H1 (cell line): Measurements from ENCODE around the gene PTF1A. TPM values are rescaled to one million over a fixed set of nuclear protein-coding genes. Genes with fewer than 3 reads are reported as not detected.

ENCODE experiments used
- CTCF ChIA-PET: fragments of 300-600 bp; sonication (Branson Sonifier 250); formaldehyde crosslinking; loops from one replicate; lab custom pipeline; 2021; ENCODE audit not compliant: partially characterized antibody; lab: Charles Lee
- POLR2A ChIA-PET: fragments of 300-600 bp; sonication (Branson Sonifier 250); formaldehyde crosslinking; loops from one replicate; lab custom pipeline; 2021; ENCODE audit warnings: inconsistent platforms; ENCODE audit not compliant: partially characterized antibody; lab: Charles Lee
- DNase-seq, 2 experiments: peaks; one replicate each; pipeline versions ENCODE4 v3.0.0 to v3.0.0-alpha.2; 2010 to 2022; ENCODE audit warnings: low spot score in 2 of 2, low read depth in 1 of 2, mixed read lengths in 1 of 2
- FAIRE-seq: peaks from 2 replicates; lab custom pipeline; 2011; peaks lifted over from hg19 to GRCh38; lab: Jason Lieb, UNC
- H2AFZ ChIP-seq: 2 replicates; pipeline ENCODE4 v1.8.1; 2012; ENCODE audit warnings: low read length, inconsistent platforms
- H2AK5ac ChIP-seq: 2 replicates; pipeline ENCODE4 v1.6.1; 2013; ENCODE audit warnings: low read depth, low read length
- H2BK120ac ChIP-seq: replicated peaks from 2 replicates; pipeline ENCODE3; 2013; ENCODE audit warnings: low read depth, low read length, inconsistent platforms
- H2BK12ac ChIP-seq: 2 replicates; pipeline ENCODE4 v1.6.1; 2013; ENCODE audit warnings: low read depth, low read length
- H2BK15ac ChIP-seq: 2 replicates; pipeline ENCODE4 v1.6.1; 2013; ENCODE audit warnings: low read length
- H2BK20ac ChIP-seq: 2 replicates; pipeline ENCODE4 v1.6.1; 2013; ENCODE audit warnings: low read length
- H2BK5ac ChIP-seq: 2 replicates; pipeline ENCODE4 v1.6.1; 2013; ENCODE audit warnings: low read depth, low read length
- H3K14ac ChIP-seq: 2 replicates; pipeline ENCODE4 v1.6.1; 2013; ENCODE audit warnings: inconsistent platforms; ENCODE audit not compliant: insufficient read length
- H3K18ac ChIP-seq: 2 replicates; pipeline ENCODE4 v1.6.1; 2013; ENCODE audit warnings: low read length; ENCODE audit errors: extremely low read depth
- H3K23ac ChIP-seq: 2 replicates; pipeline ENCODE4 v1.6.1; 2013; ENCODE audit warnings: inconsistent platforms; ENCODE audit not compliant: insufficient read length
- H3K23me2 ChIP-seq: 2 replicates; pipeline ENCODE4 v1.6.1; 2013; ENCODE audit warnings: low read depth, low read length
- H3K27ac ChIP-seq: 2 replicates; pipeline ENCODE4 v1.6.1; 2011; ENCODE audit warnings: low read depth, low read length, inconsistent platforms
- H3K27me3 ChIP-seq, 4 experiments: replicated peaks in 1 of 4; 1 replicate in 1 of 4; 2 replicates in 3 of 4; pipeline versions ENCODE4 v1.6.1 to v1.8.1; 2011 to 2013; ENCODE audit warnings: low read length in 3 of 4, mild to moderate bottlenecking in 3 of 4, inconsistent platforms in 2 of 4, mixed read lengths in 2 of 4, moderate library complexity in 1 of 4; ENCODE audit not compliant: control insufficient read depth in 3 of 4, insufficient read depth in 3 of 4; ENCODE audit errors: extremely low read depth in 1 of 4
- H3K36me3 ChIP-seq, 4 experiments: 2 replicates each; pipeline versions ENCODE4 v1.6.1 to v1.8.1; 2011 to 2013; ENCODE audit warnings: mild to moderate bottlenecking in 4 of 4, low read length in 3 of 4, moderate library complexity in 2 of 4, control low read depth in 1 of 4, inconsistent platforms in 1 of 4; ENCODE audit not compliant: insufficient read depth in 4 of 4, control insufficient read depth in 2 of 4
- H3K4ac ChIP-seq: replicated peaks from 2 replicates; pipeline ENCODE3; 2013; ENCODE audit warnings: low read length, low read depth, mixed read lengths, inconsistent platforms; ENCODE audit not compliant: insufficient read length
- H3K4me1 ChIP-seq, 4 experiments: replicated peaks in 1 of 4; 1 replicate in 1 of 4; 2 replicates in 3 of 4; pipeline versions ENCODE4 v1.6.1 to v1.8.1; 2011 to 2013; ENCODE audit warnings: low read length in 3 of 4, inconsistent platforms in 2 of 4, mixed read lengths in 1 of 4; ENCODE audit not compliant: insufficient read depth in 4 of 4, control insufficient read depth in 3 of 4
- H3K4me2 ChIP-seq, 2 experiments: 2 replicates each; pipeline versions ENCODE4 v1.6.1 to v1.8.1; 2011 to 2013; ENCODE audit warnings: low read depth in 2 of 2, low read length in 2 of 2, control low read depth in 1 of 2, inconsistent platforms in 1 of 2, mild to moderate bottlenecking in 1 of 2; ENCODE audit not compliant: insufficient read depth in 1 of 2
- H3K4me3 ChIP-seq, 4 experiments: fragments of 200-600, 300-600 bp in 1 of 4; sonication (generic), shearing (Covaris generic), sonication (Bioruptor Twin) in 1 of 4; 2 replicates each; pipeline versions ENCODE4 v1.5.1 to v1.8.1; 2011 to 2016; ENCODE audit warnings: low read length in 4 of 4, low read depth in 3 of 4, control low read depth in 2 of 4, inconsistent platforms in 2 of 4, mild to moderate bottlenecking in 2 of 4, mixed read lengths in 1 of 4, moderate library complexity in 1 of 4; ENCODE audit not compliant: insufficient read depth in 2 of 4; ENCODE audit errors: extremely low read depth in 1 of 4
- H3K56ac ChIP-seq: replicated peaks from 2 replicates; pipeline ENCODE3; 2013; ENCODE audit warnings: low read depth, mild to moderate bottlenecking, mixed read lengths, low read length, inconsistent platforms; ENCODE audit not compliant: insufficient read length
- H3K79me1 ChIP-seq: 2 replicates; pipeline ENCODE4 v1.6.1; 2013; ENCODE audit warnings: low read depth, low read length, control low read depth
- H3K79me2 ChIP-seq, 2 experiments: 2 replicates each; pipeline versions ENCODE4 v1.6.1 to v1.8.1; 2012 to 2013; ENCODE audit warnings: low read length in 2 of 2, mild to moderate bottlenecking in 2 of 2, inconsistent platforms in 1 of 2; ENCODE audit not compliant: insufficient read depth in 2 of 2, control insufficient read depth in 1 of 2
- H3K9ac ChIP-seq, 4 experiments: replicated peaks in 1 of 4; 1 replicate in 1 of 4; 2 replicates in 3 of 4; pipeline versions ENCODE4 v1.6.1 to v1.8.1; 2011 to 2013; ENCODE audit warnings: low read depth in 3 of 4, low read length in 3 of 4, control low read depth in 2 of 4, mild to moderate bottlenecking in 2 of 4, moderate library complexity in 2 of 4, inconsistent platforms in 1 of 4; ENCODE audit errors: extremely low read depth in 1 of 4
- H3K9me3 ChIP-seq, 2 experiments: 2 replicates each; pipeline versions ENCODE4 v1.6.1 to v1.8.1; 2012 to 2013; ENCODE audit warnings: mild to moderate bottlenecking in 2 of 2, moderate library complexity in 2 of 2, control low read depth in 1 of 2, inconsistent platforms in 1 of 2, low read depth in 1 of 2, low read length in 1 of 2, mixed read lengths in 1 of 2; ENCODE audit not compliant: insufficient read depth in 2 of 2
- H4K20me1 ChIP-seq, 2 experiments: replicated peaks in 1 of 2; 2 replicates each; pipeline versions ENCODE3 to v1.8.1; 2011 to 2013; ENCODE audit warnings: inconsistent platforms in 2 of 2, low read length in 2 of 2, mild to moderate bottlenecking in 1 of 2; ENCODE audit not compliant: insufficient read depth in 2 of 2, control insufficient read depth in 1 of 2
- H4K5ac ChIP-seq: 2 replicates; pipeline ENCODE4 v1.6.1; 2013; ENCODE audit warnings: low read length, low read depth, mixed read lengths, inconsistent platforms; ENCODE audit not compliant: insufficient read length
- H4K8ac ChIP-seq: 2 replicates; pipeline ENCODE4 v1.8.0; 2013; ENCODE audit warnings: mild to moderate bottlenecking, moderate library complexity, low read length, inconsistent platforms; ENCODE audit not compliant: insufficient read depth; ENCODE audit errors: extremely low read depth
- H4K91ac ChIP-seq: replicated peaks from 2 replicates; pipeline ENCODE3; 2013; ENCODE audit warnings: low read length, mixed read lengths, inconsistent platforms; ENCODE audit not compliant: insufficient read length
- ATF2 ChIP-seq: IDR thresholded peaks from 2 replicates; pipeline ENCODE4 v1.6.1; 2012; ENCODE audit warnings: low read length, inconsistent platforms
- EGR1 ChIP-seq: IDR thresholded peaks from 2 replicates; pipeline ENCODE4 v1.6.1; 2011; ENCODE audit warnings: low read depth, low read length, borderline replicate concordance
- RXRA ChIP-seq: IDR thresholded peaks from 2 replicates; pipeline ENCODE4 v1.6.1; 2011; ENCODE audit warnings: low read depth, mild to moderate bottlenecking, low read length, moderate library complexity; ENCODE audit not compliant: insufficient read depth
- SP2 ChIP-seq: IDR thresholded peaks from 2 replicates; pipeline ENCODE4 v1.6.1; 2012; ENCODE audit warnings: mild to moderate bottlenecking, low read length, inconsistent platforms
- WGBS, 2 experiments: shearing (Covaris generic) in 1 of 2; methylation state at CpG; one replicate each; pipeline versions ENCODE4 v1.1.6 to v1.1.7; 2013 to 2015; ENCODE audit warnings: low lambda C conversion rate in 2 of 2, mixed read lengths in 2 of 2, inconsistent platforms in 1 of 2, low coverage in 1 of 2, missing lambda C conversion rate in 1 of 2; ENCODE audit not compliant: insufficient replicate concordance in 2 of 2, insufficient coverage in 1 of 2, insufficient read length in 1 of 2; ENCODE audit errors: extremely low coverage in 1 of 2, missing lambda C conversion rate in 1 of 2; 5-methylcytosine and 5-hydroxymethylcytosine counted together
- polyA plus RNA-seq, 7 experiments: library from polyadenylated mRNA; depleted of rRNA in 3 of 7; stranded (reverse) in 5 of 7; unstranded in 2 of 7; fragments of >200 nt in 5 of 7; fragments of 200-250 nt in 2 of 7; gene quantifications; 1 replicate in 5 of 7; 2 replicates in 1 of 7; 4 replicates in 1 of 7; pipeline versions ENCODE4 v1.2.1 to v1.2.3, GENCODE V29; 2011 to 2013; ENCODE audit warnings: missing spikeins in 2 of 7, mixed read lengths in 2 of 7
- total RNA-seq: library from RNA; stranded (reverse); fragmentation: NEBNext Ultra II Directional; extraction: Animal tissue kit (Norgen Biotek cat#: 25700); gene quantifications from 2 replicates; pipeline ENCODE4 v1.2.1, GENCODE V29; 2021

The PTF1A gene
- total and polyA plus RNA-seq, 2 of the 8 experiments (the other 6 are each of a cell fraction or from before 2014, with no cell fraction given) = not detected

GRCh38 chr10:23150091-23150490 lies 42.0 kb upstream of the PTF1A start:
- no peak overlapping the region for H2BK12ac ChIP-seq
- H2BK120ac ChIP-seq = no peak overlapping the region
- H4K20me1 ChIP-seq = peaks cover 0 to 2% of the 10 kb centered on the region in 2 experiments
- DNase-seq = no peak
- no peak overlapping the region for H2AK5ac ChIP-seq
- H3K9me3 ChIP-seq = no peaks in the 10 kb centered on the region
- H3K23ac ChIP-seq = no peak overlapping the region
- no peaks in the 10 kb centered on the region for H3K36me3 ChIP-seq
- H3K4ac ChIP-seq = no peak overlapping the region
- H3K79me2 ChIP-seq = no peaks in the 10 kb centered on the region
- TF ChIP-seq SP2 = no peak
- no peak for TF ChIP-seq RXRA
- TF ChIP-seq ATF2 = no peak
- no peak for TF ChIP-seq EGR1
- H3K79me1 ChIP-seq = no peaks in the 10 kb centered on the region
- no peaks in the 10 kb centered on the region for H3K23me2 ChIP-seq
- POLR2A ChIA-PET = no interaction called here
- CTCF ChIA-PET = interaction anchor here (1.2 kb wide), 1 partner anchor 145 kb away, joined by 3 read pairs; no protein-coding TSS in a partner anchor
- no peak overlapping the region for H4K5ac ChIP-seq
- no peak overlapping the region for H2AFZ ChIP-seq
- 94% methylated on average over 4 of the region's 4 CpGs; no CpG with 5 or more reads in 1 of the 2 experiments for WGBS, 2 experiments
- H3K4me2 ChIP-seq = no peak overlapping the region
- no peak overlapping the region for H3K27ac ChIP-seq
- no peaks in the 10 kb centered on the region; a peak in 1 of 7 replicates for H3K27me3 ChIP-seq
- FAIRE-seq = no peak
- no peak overlapping the region for H4K8ac ChIP-seq
- no peak overlapping the region for H3K14ac ChIP-seq
- no peak overlapping the region for H3K9ac ChIP-seq
- no peak overlapping the region for H2BK20ac ChIP-seq
- H2BK5ac ChIP-seq = no peak overlapping the region
- no peaks in the 10 kb centered on the region for H3K4me1 ChIP-seq
- no peak overlapping the region for H3K56ac ChIP-seq
- no peak overlapping the region for H3K4me3 ChIP-seq
- H3K18ac ChIP-seq = no peak overlapping the region
- no peak overlapping the region for H2BK15ac ChIP-seq
- H4K91ac ChIP-seq = no peak overlapping the region
